ENCODE measurements around the gene PERM1. TPM values are rescaled to one million over a fixed set of nuclear protein-coding genes. Genes with fewer than 3 reads are reported as not detected.

Gene PERM1
- total and polyA plus RNA-seq, 2 of the 8 experiments (the other 6 are each of a cell fraction or from before 2014, with no cell fraction given), result not detected

DNA sequence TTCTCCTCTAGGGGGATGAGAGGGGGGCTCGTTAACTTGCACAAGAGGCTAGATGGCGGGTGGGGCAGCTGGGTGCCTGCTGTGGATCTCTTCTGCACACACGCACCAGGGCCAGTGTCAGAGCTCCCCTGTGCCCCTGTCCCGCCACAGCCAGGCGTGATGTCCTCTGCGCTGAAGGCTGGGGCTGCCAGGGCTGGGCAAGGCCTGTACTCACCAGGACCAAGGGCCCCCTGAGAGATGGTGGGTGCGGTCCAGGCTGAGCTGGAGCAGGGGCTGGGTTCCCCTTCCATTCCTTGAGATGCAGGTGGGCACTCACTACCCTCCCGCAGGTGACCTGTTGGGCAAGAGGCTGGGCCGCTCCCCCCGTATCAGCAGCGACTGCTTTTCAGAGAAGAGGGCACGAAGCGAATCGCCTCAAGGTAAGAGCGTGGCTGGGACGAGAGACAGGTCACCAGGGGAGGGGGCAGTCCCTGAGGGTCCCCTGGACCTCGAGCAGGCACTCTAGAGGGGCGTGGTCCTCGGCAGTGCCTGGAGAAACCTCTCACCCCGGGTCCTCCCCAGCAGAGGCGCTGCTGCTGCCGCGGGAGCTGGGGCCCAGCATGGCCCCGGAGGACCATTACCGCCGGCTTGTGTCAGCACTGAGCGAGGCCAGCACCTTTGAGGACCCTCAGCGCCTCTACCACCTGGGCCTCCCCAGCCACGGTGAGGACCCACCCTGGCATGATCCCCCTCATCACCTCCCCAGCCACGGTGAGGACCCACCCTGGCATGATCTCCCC lies 43.0 kb downstream of the PERM1 start (continued):
- no peak for TF ChIP-seq CHD2 (IDR thresholded peaks at IDR 0.05; ENCODE audit: low read length)
